ENCODE data around the gene TEKT1.
"Not testable (repeated sequence)": the region's sequence is repeated elsewhere in the genome, so short reads cannot be mapped to it uniquely, and the experiment has no call there.

The TEKT1 gene

DNA sequence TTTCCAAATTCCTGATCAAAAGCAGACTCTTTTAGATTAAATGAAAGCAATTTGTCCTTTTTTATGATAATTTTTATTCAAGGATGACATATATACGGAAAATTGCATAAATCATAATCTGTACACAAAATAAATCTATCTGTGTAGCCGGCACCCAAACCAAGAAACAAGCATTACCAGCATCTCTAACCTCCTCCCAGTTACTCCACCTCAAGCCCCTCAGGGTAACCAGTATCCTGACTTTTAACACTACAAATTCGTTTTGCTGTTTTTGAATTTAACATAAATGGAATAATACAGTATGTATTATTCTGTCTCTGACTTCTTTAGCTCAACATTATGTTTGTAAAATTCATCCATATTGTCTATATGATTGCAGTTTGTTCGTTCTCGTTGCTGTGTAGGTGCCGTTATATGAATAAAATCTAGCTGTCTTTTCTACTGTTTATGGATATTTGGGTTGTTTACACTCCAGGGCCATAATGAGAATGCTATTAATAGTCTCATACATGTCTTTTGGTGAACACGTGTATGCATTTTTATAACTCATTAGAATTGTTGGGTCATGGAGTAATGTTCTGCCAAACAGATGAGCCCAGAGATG lies 1.0 kb downstream of the TEKT1 start:
- in situ Hi-C loops (cut with HindIII; ENCODE audit: low pct_ligation_motif_present, low pct_unique_long_range_greater_than_20kb, low sequenced_read_pairs): no loop called here
- DNase-seq: no peak

DNA sequence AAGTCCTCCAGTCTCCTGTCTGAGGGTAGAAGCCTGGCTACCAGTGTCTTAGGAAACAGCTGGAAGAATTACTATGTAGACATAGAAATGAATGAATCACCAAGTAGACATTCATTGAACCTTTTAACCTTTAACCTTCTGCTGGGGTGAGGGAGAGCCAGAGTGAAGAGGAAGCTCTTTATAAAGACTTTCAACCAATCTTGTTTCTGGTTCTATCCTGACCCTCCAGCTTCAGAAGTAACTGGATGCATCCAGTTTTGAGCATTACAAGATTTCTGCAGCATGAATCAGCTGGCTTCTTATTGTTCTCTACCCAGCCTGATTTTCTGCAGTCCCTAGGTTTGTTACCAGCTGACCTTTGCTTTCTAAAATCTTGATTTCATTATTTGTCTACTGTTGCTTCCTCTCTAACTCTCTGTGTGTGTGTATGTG lies 8.5 kb downstream of the TEKT1 start:
- in situ Hi-C loops (cut with HindIII; ENCODE audit: low pct_ligation_motif_present, low pct_unique_long_range_greater_than_20kb, low sequenced_read_pairs): no loop called here
- DNase-seq: no peak

DNA sequence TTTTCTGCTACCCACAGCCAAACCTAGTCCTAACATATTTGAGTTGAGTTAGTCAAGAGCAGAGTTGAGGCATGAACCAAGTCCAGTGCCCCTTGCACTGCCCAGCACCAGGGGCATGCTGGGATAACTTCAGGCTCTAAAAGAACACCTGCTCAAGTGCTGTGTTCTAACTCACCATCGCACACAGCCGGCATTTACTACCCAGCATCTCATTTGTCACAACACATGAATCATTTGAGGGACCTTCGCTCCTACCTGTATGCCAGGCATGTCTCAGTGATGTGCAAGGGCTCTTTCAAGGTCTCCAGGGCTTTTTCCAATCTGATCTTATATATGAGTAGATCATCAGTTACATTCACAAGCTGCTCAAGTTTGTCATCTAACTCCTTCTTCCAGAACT lies 12.6 kb downstream of the TEKT1 start:
- DNase-seq: no peak
- in situ Hi-C loops (cut with HindIII; ENCODE audit: low pct_ligation_motif_present, low pct_unique_long_range_greater_than_20kb, low sequenced_read_pairs): no loop called here

DNA sequence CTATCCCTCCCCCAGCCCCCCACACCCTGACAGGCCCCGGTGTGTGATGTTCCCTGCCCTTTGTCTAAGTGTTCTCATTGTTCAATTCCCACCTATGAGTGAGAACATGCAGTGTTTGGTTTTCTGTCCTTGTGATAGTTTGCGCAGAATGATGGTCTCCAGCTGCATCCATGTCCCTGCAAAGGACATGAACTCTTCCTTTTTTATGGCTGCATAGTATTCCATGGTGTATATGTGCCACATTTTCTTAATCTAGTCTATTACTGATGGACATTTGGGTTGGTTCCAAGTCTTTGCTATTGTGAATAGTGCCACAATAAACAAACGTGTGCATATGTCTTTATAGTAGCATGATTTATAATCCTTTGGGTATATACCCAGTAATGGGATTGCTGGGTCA lies 15.2 kb downstream of the TEKT1 start:
- DNase-seq; in situ Hi-C loops (cut with HindIII; ENCODE audit: low pct_ligation_motif_present, low pct_unique_long_range_greater_than_20kb, low sequenced_read_pairs): not testable (repeated sequence)

DNA sequence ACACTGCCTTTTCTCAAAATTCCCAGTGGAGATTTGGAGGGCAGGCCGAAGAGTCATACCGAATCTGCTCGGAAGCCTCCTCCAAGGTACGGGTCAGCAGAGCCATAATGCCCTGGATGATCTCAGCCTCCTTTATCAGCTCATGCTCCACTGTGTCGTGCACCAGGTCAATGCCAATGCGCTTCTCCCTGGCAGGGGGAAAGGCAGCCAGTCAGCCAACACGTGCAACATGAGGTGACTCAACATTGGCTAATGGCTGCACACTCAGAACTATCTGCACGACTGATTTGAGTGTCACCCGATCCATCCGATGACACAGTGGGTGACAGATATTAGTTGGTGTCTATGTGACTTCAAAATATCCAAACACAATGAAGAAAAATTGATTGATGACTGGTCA lies 15.8 kb downstream of the TEKT1 start:
- no peak for DNase-seq
- in situ Hi-C loops (cut with HindIII; ENCODE audit: low pct_ligation_motif_present, low pct_unique_long_range_greater_than_20kb, low sequenced_read_pairs): no loop called here

DNA sequence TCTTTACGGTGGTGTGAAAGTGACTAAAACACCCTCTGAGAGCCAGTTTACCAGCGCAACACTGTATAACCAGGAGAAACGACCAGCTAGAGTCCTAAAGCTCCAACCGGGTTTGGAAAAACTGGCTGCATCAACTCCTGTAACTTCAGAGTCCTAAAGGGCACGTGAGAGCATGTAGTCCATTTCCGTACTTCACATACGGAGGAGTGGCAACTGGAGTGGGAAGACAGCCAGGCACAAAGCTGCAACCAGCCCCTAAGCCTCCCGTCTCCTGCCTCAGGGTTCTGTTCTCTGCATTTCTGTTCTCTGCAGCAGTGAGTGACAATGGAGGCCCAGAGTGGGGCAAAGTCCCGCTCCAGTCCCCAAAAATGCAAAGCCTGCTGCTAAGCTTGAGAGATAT lies 19.2 kb downstream of the TEKT1 start:
- no peak for DNase-seq
- in situ Hi-C loops (cut with HindIII; ENCODE audit: low pct_ligation_motif_present, low pct_unique_long_range_greater_than_20kb, low sequenced_read_pairs): no loop called here

DNA sequence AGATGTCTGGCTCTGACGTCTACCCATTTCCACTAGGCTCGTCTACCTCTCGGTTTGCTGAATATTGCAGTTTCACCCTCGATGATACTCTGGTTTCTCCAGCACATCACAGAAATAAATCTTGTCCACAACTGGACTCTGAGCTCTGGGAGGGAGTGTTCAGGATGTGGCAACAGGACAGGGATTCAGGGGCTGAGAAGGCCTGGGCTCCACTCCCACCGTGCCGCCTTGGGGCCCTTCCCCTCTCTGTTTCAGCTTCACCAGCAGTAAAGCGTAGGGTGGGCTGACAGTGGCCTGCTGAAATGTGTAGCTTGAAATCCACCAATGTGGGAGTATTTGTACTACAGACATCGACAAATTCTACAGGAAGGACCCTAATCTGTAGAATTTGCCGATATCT lies 20.0 kb downstream of the TEKT1 start:
- DNase-seq: no peak
- in situ Hi-C loops (cut with HindIII; ENCODE audit: low pct_ligation_motif_present, low pct_unique_long_range_greater_than_20kb, low sequenced_read_pairs): no loop called here

DNA sequence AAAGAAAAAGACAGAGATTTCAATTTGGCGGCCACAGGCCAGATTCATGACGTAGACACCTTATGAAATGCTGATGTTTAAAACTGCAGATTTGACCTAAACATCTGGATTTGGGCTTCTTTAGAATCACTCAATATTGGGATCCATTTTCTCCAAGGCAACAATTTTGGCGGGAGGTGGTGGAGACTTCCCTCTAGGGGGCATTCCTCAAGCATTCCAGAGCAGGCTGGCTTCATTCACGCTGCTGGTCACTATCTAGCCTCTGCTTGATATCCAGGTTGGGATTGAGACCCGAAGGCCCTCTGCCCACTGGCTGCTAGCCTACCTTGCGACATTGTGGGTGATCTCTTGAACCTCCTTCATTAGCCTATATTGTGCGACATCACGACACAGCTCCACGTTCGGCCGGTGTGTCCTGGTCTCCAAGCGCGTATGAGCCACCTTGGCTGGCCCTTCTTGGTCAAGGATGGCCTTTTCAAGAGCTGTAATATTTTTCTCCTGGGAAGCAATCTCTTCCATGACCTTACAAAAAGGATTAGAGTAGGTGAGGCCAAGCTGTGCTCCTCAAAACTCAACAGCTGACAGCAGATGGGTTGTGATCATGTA lies 31.0 kb downstream of the TEKT1 start:
- in situ Hi-C loops (cut with HindIII; ENCODE audit: low pct_ligation_motif_present, low pct_unique_long_range_greater_than_20kb, low sequenced_read_pairs): no loop called here
- no peak for DNase-seq

DNA sequence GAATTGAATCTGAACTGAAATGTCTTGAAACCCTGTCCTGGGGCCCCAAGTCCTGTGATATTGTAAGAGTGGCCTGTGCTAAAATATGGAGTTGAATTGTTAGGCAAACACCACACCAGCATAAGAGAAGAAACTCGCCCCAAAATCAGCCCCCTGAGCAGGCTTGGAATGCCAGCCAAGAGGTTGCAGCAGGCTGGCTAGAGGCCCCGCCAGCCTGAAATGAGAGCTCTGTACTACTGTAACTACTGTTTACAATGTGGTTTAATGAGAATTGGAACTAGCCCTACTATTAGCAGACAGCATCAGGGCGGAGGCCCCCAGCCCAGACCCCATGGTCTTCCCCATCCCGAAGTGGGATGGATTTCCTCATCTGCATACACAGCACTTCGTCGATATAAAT lies 31.8 kb downstream of the TEKT1 start:
- in situ Hi-C loops (cut with HindIII; ENCODE audit: low pct_ligation_motif_present, low pct_unique_long_range_greater_than_20kb, low sequenced_read_pairs): no loop called here

DNA sequence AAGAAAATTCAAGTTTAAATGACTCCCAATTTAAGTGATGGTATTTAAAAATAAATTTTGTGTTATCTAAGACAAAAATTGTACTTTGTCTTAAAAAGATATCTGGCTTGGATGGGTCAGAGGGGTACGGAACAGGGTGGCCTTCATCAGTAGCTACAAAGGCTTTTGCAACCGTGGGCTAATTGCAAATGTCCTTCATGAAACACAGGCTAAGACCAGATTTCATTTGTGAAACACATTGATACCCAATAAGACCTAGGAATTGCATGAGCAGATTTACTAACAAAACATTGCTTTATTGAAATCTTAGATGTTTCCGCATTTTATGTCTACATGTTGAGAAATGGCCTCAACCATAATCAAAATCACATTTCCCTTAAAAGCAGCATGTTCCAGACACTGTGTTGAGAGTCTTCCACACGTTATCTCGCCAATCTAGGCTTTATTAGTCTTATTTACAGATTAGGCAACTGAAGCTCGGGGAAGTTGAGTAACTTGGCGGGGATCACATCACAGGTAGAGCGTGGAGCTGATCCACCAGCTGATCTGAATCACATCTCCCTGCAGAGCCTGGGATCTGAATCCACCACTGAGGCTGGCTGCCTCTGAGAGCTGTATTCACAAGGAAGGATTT lies 33.7 kb downstream of the TEKT1 start:
- in situ Hi-C loops (cut with HindIII; ENCODE audit: low pct_ligation_motif_present, low pct_unique_long_range_greater_than_20kb, low sequenced_read_pairs): no loop called here
- DNase-seq: no peak

More for the DNA sequence above, 31.8 kb downstream of the TEKT1 start:
- DNase-seq: no peak

DNA sequence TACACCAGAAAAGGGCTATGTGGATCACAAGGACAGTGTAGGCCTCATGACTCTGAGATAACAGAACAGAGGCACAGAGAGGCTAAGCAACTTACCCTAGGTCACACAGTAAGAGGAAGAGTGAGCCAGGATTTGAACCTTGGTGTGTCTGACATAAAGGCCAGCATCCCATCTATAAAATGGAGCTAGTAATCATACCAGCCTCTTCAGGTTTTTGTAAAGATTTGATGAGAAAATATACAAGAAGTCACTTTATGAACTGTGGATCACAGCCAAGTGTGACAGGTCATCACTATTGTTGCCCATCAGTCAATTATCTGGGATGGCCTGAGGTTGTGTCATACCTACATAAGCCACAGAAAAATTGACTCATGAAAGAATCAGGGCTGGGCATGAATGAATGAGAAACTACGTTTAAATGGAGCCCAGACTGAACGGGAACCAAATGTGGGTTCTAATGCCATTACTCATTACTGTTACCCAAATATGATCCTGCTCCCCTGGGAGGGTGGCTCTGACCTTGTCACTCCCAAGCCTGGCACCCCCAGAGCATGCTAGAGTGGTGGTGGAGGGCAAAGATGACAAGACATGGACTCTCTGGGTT lies 34.5 kb downstream of the TEKT1 start:
- in situ Hi-C loops (cut with HindIII; ENCODE audit: low pct_ligation_motif_present, low pct_unique_long_range_greater_than_20kb, low sequenced_read_pairs): no loop called here
- no peak for DNase-seq

DNA sequence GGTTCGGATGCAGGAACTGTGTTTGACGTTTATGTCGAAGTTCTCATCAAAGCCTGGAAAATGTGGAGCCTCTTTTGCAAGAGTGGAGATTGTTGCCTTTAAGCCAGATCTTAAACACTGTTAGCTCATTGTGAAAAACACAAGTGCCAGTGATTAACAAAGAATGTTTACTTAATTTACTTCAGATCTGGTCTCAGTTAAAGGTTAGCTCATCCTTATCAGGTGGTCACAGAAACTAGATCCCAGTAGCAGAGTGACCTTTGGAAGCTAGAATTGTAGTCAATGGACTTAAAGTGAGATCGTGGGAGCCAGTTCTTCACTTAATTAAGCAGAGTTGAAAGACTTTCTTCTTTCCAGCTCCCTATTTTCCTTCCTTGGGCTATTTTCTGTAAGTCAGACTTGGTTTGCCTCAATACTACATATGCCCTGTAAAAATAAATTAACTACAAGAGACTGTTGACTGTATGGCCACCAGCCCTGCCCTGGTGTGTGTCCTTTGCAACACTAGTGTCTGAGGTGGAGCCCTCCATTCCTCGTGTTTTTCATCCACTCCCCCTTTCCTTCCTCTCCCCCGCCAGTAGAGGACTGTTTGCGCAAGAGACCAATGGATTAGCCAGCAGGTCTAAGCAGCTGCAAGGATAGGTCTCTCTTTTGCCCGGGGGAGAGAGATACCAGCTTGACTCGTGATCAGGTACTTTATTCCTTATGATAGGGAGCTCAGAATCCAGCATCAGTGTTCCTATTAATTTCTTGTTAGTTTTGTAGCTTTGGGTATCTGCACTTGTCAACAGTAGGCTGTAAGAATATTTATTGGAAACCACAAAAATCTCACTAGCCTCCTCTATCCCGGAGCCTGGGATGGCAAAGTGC lies 35.3 kb downstream of the TEKT1 start:
- in situ Hi-C loops (cut with HindIII; ENCODE audit: low pct_ligation_motif_present, low pct_unique_long_range_greater_than_20kb, low sequenced_read_pairs): no loop called here
- DNase-seq: no peak

DNA sequence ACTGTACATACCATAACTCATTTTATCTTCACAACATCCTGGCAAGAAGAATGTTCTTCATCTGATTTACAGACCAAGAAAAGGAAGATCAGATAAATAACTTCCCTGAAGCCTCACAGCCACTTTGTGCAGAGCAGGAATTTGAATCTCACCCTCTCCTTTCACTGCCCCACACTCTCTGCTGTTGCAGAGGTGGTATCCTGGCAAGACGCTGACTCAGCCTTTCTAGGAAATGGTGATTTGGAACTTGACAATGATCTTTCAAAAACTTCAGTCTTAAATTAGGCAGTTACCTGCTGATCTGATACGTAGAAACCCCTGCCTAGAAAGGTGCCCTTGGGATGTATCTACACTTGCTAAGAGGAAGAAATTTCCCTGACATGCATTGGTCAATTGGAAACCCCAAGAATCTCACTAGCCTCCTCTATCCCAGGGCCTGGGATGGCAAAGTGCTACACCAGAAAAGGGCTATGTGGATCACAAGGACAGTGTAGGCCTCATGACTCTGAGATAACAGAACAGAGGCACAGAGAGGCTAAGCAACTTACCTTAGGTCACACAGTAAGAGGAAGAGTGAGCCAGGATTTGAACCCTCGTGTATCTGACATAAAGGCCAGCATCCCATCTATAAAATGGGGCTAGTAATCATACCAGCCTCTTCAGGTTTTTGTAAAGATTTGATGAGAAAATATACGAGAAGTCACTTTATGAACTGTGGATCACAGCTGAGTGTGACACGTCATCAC lies 37.6 kb downstream of the TEKT1 start:
- DNase-seq: no peak
- in situ Hi-C loops (cut with HindIII; ENCODE audit: low pct_ligation_motif_present, low pct_unique_long_range_greater_than_20kb, low sequenced_read_pairs): no loop called here

DNA sequence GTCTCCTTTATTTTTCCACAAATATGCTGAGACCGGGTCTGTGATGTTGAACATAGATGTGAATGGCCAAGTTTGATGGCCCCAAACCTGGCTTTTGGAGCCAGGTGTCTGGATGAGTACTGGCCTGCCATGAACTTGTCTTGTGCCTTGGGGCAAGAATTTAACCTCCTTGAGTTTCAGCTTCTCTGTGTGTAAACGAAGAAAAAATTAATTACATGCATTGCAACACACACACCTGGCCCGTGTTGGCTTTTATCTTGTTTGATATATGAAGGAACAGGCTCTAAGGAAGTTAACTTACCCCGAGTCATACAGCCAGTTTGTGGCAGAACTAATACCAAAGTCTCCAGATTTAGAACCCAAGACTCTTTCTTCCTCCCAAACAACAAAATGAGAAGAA lies 42.4 kb downstream of the TEKT1 start:
- in situ Hi-C loops (cut with HindIII; ENCODE audit: low pct_ligation_motif_present, low pct_unique_long_range_greater_than_20kb, low sequenced_read_pairs): no loop called here
- no peak for DNase-seq

DNA sequence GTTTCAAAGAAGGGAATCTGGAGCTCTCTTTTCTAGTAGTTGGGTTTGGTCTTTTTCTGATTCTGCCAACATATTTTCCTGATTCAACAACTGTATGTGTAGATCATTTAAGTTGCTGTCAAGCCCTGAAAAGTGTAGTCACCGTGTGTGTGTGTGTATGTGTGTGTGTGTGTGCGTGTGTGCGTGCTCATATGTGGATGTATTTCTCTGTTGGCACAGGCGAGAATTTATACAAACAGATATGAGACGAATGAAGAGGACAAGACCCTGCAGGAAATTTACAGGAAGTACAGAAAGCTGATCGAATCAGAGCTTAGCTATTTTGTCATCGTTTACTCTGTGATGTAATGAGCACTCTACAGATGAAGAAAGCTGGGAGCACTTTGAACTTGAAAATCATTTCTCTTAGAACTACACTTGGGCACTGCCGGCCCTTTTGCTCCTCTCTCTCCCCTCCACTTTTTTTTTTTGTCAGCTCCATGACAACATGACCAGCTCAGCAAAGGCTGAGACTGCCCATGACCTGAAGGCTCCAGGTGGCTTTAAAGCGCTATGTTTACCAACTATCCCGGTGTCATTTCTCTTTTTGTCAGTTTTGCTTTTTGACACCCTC lies 44.3 kb downstream of the TEKT1 start:
- DNase-seq: no peak
- in situ Hi-C loops (cut with HindIII; ENCODE audit: low pct_ligation_motif_present, low pct_unique_long_range_greater_than_20kb, low sequenced_read_pairs): no loop called here

DNA sequence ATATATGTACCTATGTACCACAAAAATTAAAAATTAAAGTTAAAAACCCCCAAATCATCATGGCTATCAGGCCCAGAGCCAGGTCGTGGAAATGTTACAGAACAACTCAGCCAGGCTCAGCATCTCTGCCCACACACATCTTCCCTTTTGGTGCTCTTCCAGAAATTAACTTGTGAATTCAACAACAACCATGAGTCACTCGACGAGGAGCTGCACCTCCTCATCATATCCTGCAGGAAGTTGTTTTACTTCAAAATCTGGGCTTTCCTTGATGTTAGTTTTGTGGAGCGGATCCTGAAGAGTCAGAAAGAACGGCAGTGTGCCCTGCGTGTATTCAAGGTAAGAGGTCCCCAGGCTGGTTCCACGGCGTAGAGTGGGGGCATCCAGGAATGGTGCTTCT lies 44.9 kb downstream of the TEKT1 start:
- in situ Hi-C loops (cut with HindIII; ENCODE audit: low pct_ligation_motif_present, low pct_unique_long_range_greater_than_20kb, low sequenced_read_pairs): no loop called here

DNA sequence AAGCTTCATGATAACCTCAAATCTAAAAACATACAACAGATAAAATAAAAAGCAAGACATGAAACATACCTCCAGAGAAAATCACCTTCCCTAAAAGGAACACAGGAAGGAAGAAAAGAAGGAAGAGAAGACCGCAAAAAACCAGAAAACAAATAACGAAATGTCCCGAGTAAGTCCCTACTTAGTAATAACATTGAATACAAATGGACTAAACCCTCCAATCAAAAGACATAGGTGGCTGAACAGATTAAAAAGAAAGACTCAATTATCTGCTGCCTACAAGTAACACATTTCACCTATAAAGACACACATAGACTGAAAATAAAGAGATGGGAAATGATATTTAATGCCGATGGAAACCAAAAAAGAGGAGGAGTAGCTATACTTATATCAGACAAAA lies 49.3 kb downstream of the TEKT1 start:
- in situ Hi-C loops (cut with HindIII; ENCODE audit: low pct_ligation_motif_present, low pct_unique_long_range_greater_than_20kb, low sequenced_read_pairs): no loop called here
- no peak for DNase-seq

More for the DNA sequence above, 44.9 kb downstream of the TEKT1 start:
- no peak for DNase-seq

DNA sequence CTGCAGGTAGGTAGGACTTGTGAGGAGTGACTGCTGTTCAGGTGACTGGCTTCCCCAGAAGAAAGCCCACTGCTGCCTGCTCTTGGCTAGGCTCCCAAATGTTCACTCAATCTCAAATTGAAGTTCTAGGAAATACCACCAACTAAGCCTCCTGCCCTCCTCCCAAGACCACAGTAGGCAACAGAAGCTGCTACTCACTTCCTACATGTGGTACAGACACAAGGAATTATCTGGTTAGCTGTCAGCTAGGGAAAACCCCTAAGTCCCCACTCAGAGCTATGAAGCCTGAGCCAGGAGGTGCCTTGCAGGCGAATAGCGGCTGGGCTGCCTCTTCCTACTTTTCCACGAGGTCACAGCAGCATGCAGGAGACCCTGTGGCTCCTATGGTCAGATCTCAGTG lies 50.6 kb downstream of the TEKT1 start:
- no peak for DNase-seq
- in situ Hi-C loops (cut with HindIII; ENCODE audit: low pct_ligation_motif_present, low pct_unique_long_range_greater_than_20kb, low sequenced_read_pairs): no loop called here

Measured in ACHN (cell line).